Endothelial cell of umbilical vein (primary cell): Measurements from ENCODE around the gene LECT2. TPM values are rescaled to one million over a fixed set of nuclear protein-coding genes. Genes with fewer than 3 reads are reported as not detected.

ENCODE experiments used
- BruUV-seq: library from RNA; stranded (reverse); fragments of 400-500 nt; replicated peaks from 2 replicates; lab custom pipeline; 2021; lab: Mats Ljungman, UMichigan
- CTCF ChIA-PET: fragments of 300-600, 350-600 bp; sonication (Branson Sonifier 250); formaldehyde crosslinking; loops from one replicate; lab custom pipeline; 2021; ENCODE audit warnings: antibody characterized with exemption, inconsistent platforms; lab: Charles Lee
- POLR2A ChIA-PET: fragments of 300-600, 350-600 bp; sonication (Branson Sonifier 250); formaldehyde crosslinking; loops from one replicate; lab custom pipeline; 2021; ENCODE audit warnings: antibody characterized with exemption, inconsistent platforms; lab: Charles Lee
- DNase-seq: peaks from one replicate; pipeline ENCODE4 v3.0.0-alpha.2; 2011; ENCODE audit warnings: low read depth, low spot score
- FAIRE-seq: peaks from 2 replicates; lab custom pipeline; 2011; peaks lifted over from hg19 to GRCh38; lab: Jason Lieb, UNC
- H2AFZ ChIP-seq: 2 replicates; pipeline ENCODE4 v1.6.0; 2012; ENCODE audit warnings: low read depth, low read length, control low read depth, inconsistent platforms
- H3K27ac ChIP-seq: 2 replicates; pipeline ENCODE4 v1.5.1; 2011; ENCODE audit warnings: low read depth, mild to moderate bottlenecking, control low read depth, low read length, moderate library complexity; ENCODE audit not compliant: insufficient read depth
- H3K27me3 ChIP-seq, 2 experiments: 2 replicates each; pipeline versions ENCODE4 v1.6.0 to v1.6.1; 2011; ENCODE audit warnings: low read length in 2 of 2, mixed read lengths in 1 of 2; ENCODE audit not compliant: control insufficient read depth in 2 of 2, insufficient read depth in 2 of 2
- H3K36me3 ChIP-seq, 2 experiments: 2 replicates in 1 of 2; 3 replicates in 1 of 2; pipeline ENCODE4 v1.5.1; 2011; ENCODE audit warnings: low read length in 2 of 2, mild to moderate bottlenecking in 1 of 2, moderate library complexity in 1 of 2; ENCODE audit not compliant: control insufficient read depth in 2 of 2, insufficient read depth in 2 of 2; ENCODE audit errors: extremely low read depth in 1 of 2
- H3K4me1 ChIP-seq: 3 replicates; pipeline ENCODE4 v1.5.1; 2011; ENCODE audit warnings: mild to moderate bottlenecking, low read length; ENCODE audit not compliant: control insufficient read depth, insufficient read depth; ENCODE audit errors: extremely low read depth
- H3K4me2 ChIP-seq: 2 replicates; pipeline ENCODE4 v1.6.1; 2011; ENCODE audit warnings: low read length, control low read depth, mixed read lengths; ENCODE audit not compliant: insufficient read depth
- H3K4me3 ChIP-seq, 3 experiments: fragments of 200-600 bp in 1 of 3; sonication (generic), shearing (Covaris generic) in 1 of 3; replicated peaks in 1 of 3; 2 replicates each; pipeline ENCODE4 v1.5.1; 2011 to 2016; ENCODE audit warnings: control low read depth in 3 of 3, low read length in 3 of 3, mild to moderate bottlenecking in 2 of 3, inconsistent platforms in 1 of 3, low read depth in 1 of 3, moderate library complexity in 1 of 3; ENCODE audit not compliant: insufficient read depth in 1 of 3
- H3K79me2 ChIP-seq: 2 replicates; pipeline ENCODE4 v1.6.0; 2012; ENCODE audit warnings: low read length, inconsistent platforms; ENCODE audit not compliant: control insufficient read depth, insufficient read depth
- H3K9ac ChIP-seq: replicated peaks from 2 replicates; pipeline ENCODE3; 2011; ENCODE audit warnings: low read length, control low read depth; ENCODE audit not compliant: insufficient read depth; ENCODE audit errors: extremely low read depth
- H3K9me1 ChIP-seq: replicated peaks from 3 replicates; pipeline ENCODE4 v1.6.0; 2011; ENCODE audit warnings: mild to moderate bottlenecking, low read length; ENCODE audit not compliant: control insufficient read depth, insufficient read depth; ENCODE audit errors: extremely low read depth
- H3K9me3 ChIP-seq: replicated peaks from 2 replicates; pipeline ENCODE4 v1.5.1; 2012; ENCODE audit warnings: low read length, inconsistent platforms; ENCODE audit not compliant: control insufficient read depth, insufficient read depth
- H4K20me1 ChIP-seq: replicated peaks from 2 replicates; pipeline ENCODE3; 2011; ENCODE audit warnings: mild to moderate bottlenecking, low read length; ENCODE audit not compliant: control insufficient read depth, insufficient read depth; ENCODE audit errors: extremely low read depth
- CTCF ChIP-seq, 2 donors: IDR thresholded peaks; 1 replicate in 1 of 2; 2 replicates in 1 of 2; pipeline ENCODE4 v1.5.1; 2011; ENCODE audit warnings: low read length in 2 of 2, mild to moderate bottlenecking in 2 of 2, moderate library complexity in 2 of 2, control low read depth in 1 of 2, inconsistent platforms in 1 of 2, low read depth in 1 of 2; ENCODE audit not compliant: insufficient read depth in 1 of 2; ENCODE audit errors: extremely low read depth in 1 of 2
- EZH2 ChIP-seq: IDR thresholded peaks from 2 replicates; pipeline ENCODE4 v1.6.1; 2012; ENCODE audit warnings: borderline replicate concordance, low read depth, mild to moderate bottlenecking, moderate library complexity, low read length, inconsistent platforms; ENCODE audit not compliant: severe bottlenecking
- FOS ChIP-seq: IDR thresholded peaks from 2 replicates; pipeline ENCODE4 v1.6.1; 2011; ENCODE audit warnings: mild to moderate bottlenecking, low read length, moderate library complexity, borderline replicate concordance; ENCODE audit not compliant: insufficient read depth
- GATA2 ChIP-seq: IDR thresholded peaks from 2 replicates; pipeline ENCODE4 v1.7.0; 2011; ENCODE audit warnings: low read depth, mild to moderate bottlenecking, moderate library complexity, mixed read lengths, low read length; ENCODE audit not compliant: insufficient read length, insufficient read depth
- JUN ChIP-seq: IDR thresholded peaks from 2 replicates; pipeline ENCODE4 v1.6.1; 2011; ENCODE audit warnings: borderline replicate concordance, low read depth; ENCODE audit not compliant: insufficient read length, insufficient read depth
- MAX ChIP-seq: IDR thresholded peaks from 2 replicates; pipeline ENCODE4 v1.6.1; 2011; ENCODE audit not compliant: insufficient read depth, insufficient read length
- MYC ChIP-seq: IDR thresholded peaks from one replicate; pipeline ENCODE4 v1.6.1; 2011; ENCODE audit warnings: mild to moderate bottlenecking, low read depth, low read length
- POLR2A ChIP-seq: IDR thresholded peaks from 2 replicates; pipeline ENCODE4 v1.6.1; 2012; ENCODE audit warnings: low read depth, mild to moderate bottlenecking, control low read depth, low read length
- POLR2AphosphoS5 ChIP-seq: IDR thresholded peaks from 2 replicates; pipeline ENCODE4 v1.6.1; 2012; ENCODE audit warnings: low read depth, mild to moderate bottlenecking, control low read depth, low read length, moderate library complexity; ENCODE audit not compliant: insufficient read depth
- dilution Hi-C: fragments of 300-500 bp; cut with MboI; formaldehyde crosslinking; loops from one replicate; pipeline ENCODE4 v1.15.0; 2019; ENCODE audit warnings: low sequenced_read_pairs; ENCODE audit not compliant: extremely low pct_ligation_motif_present
- intact Hi-C: fragments of 100-400 bp; cut with micrococcal nuclease; formaldehyde crosslinking; loops from one replicate; pipeline ENCODE4 v1.10.0; 2022
- polyA plus RNA-seq, 4 experiments: library from polyadenylated mRNA; depleted of rRNA in 3 of 4; stranded (reverse) in 3 of 4; unstranded in 1 of 4; fragments of >200 nt; gene quantifications; 2 replicates each; pipeline versions ENCODE4 v1.2.1 to v1.2.3, GENCODE V29; 2011 to 2012; ENCODE audit warnings: missing spikeins in 1 of 4
- total RNA-seq: library from RNA; stranded (reverse); gene quantifications from 2 replicates; pipeline ENCODE4 v1.2.3, GENCODE V29; 2021

The LECT2 gene
- total and polyA plus RNA-seq, 2 donors (not counting 3 experiments of a cell fraction or from before 2014, with no cell fraction given): not detected

GRCh38 chr5:135944564-135944963, 10.2 kb downstream of the LECT2 start:
- Histone ChIP-seq H2AFZ (no peak overlapping the region), H3K36me3 (no peaks in the 10 kb centered on the region), H4K20me1 (no peaks in the 10 kb centered on the region), H3K9me3 (no peaks in the 10 kb centered on the region), H3K4me3 (no peak overlapping the region), H3K27ac (no peak overlapping the region), H3K27me3 (peaks cover 4 to 24% of the 10 kb centered on the region in 2 experiments), H3K4me2 (no peak overlapping the region), H3K4me1 (no peaks in the 10 kb centered on the region), H3K79me2 (no peaks in the 10 kb centered on the region), H3K9ac (no peak overlapping the region), H3K9me1 (no peaks in the 10 kb centered on the region)
- no peak for TF ChIP-seq MAX
- no peak for TF ChIP-seq FOS
- TF ChIP-seq MYC: no peak
- no peak for TF ChIP-seq CTCF (IDR thresholded peaks at IDR 0.05; ENCODE audit: extremely low read depth in 1 of 2, insufficient read depth in 1 of 2, low read depth in 1 of 2, low read length in 2 of 2)
- TF ChIP-seq JUN: no peak
- no peak for TF ChIP-seq POLR2A
- no peak for TF ChIP-seq EZH2
- TF ChIP-seq POLR2AphosphoS5: no peak
- no peak for TF ChIP-seq GATA2
- POLR2A ChIA-PET: no interaction called here
- FAIRE-seq: no peak
- CTCF ChIA-PET: interaction anchor here (1.0 to 2.5 kb wide), 28 partner anchors 8 to 268 kb away, joined by 3 to 117 read pairs (median 6); partner anchors contain the start of gene LECT2
- intact Hi-C loops: loop anchor here (2.0 kb wide), 1 partner anchor 230 kb away; no protein-coding TSS in a partner anchor
- DNase-seq: no peak
- BruUV-seq: no TSS peak
- dilution Hi-C loops: no loop called here
